IMR-90 (cell line): ENCODE results near the gene RASSF8.

Source experiments
- CEBPB ChIP-seq: IDR thresholded peaks from 2 replicates; pipeline ENCODE4 v1.6.1; 2012; ENCODE audit warnings: low read depth, low read length, improper control_type of control experiment
- CTCF ChIP-seq: conservative IDR thresholded peaks from 2 replicates; pipeline ENCODE4 v1.5.1; 2012; ENCODE audit warnings: mild to moderate bottlenecking, low read depth, low read length, improper control_type of control experiment
- MXI1 ChIP-seq: IDR thresholded peaks from 2 replicates; pipeline ENCODE4 v1.6.1; 2012; ENCODE audit warnings: low read depth, mild to moderate bottlenecking, low read length, moderate library complexity, borderline replicate concordance
- POLR2A ChIP-seq: IDR thresholded peaks from 2 replicates; pipeline ENCODE4 v1.6.1; 2012; ENCODE audit warnings: mild to moderate bottlenecking, low read depth, low read length
- RAD21 ChIP-seq: IDR thresholded peaks from 2 replicates; pipeline ENCODE4 v1.6.1; 2012; ENCODE audit warnings: low read length, improper control_type of control experiment
- RCOR1 ChIP-seq: IDR thresholded peaks from 2 replicates; pipeline ENCODE4 v1.6.1; 2012; ENCODE audit warnings: mild to moderate bottlenecking, low read length, improper control_type of control experiment; ENCODE audit not compliant: insufficient replicate concordance
- RFX5 ChIP-seq: IDR thresholded peaks from 2 replicates; pipeline ENCODE4 v1.8.0; 2012; ENCODE audit warnings: low read depth, mild to moderate bottlenecking, low read length, moderate library complexity

DNA sequence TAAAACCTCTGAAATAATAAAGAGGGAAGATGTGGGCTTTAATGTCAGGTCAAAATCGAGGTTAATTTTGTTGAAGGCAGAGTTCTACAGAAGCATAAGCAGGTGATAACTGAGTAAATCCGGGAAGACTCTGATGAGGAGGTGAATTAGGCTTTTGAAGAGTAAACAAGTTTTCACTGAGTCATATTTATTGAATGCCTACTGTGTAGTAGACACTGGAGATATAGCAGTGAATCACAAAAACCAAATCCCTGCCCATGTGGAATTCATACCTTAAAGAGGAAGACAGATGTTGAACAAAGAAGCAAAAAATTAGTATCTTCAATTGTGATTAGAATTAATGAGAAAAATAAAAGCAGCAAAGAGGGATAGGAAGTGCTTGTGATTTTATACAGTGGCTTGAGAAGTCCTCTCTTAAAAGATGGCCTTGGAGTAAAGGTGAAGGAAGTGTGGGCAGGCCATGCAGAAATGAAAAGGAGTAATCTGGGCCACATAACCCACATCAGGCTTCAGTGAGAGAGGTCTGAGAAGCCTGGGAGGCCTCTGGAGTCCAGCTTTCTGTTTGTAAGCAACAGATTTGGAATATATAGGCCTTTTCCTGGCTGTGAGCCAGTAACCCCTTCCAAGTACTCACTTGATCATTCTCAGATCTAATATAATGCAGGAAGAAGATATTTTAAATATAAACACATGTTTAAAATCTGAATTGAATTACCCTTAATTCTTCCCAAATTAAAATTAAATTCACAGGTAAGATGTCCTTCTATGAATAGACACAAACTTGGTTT, 119.6 kb downstream of the RASSF8 start:
- TF ChIP-seq CTCF (no peak), RAD21 (no peak), RCOR1 (no peak), MXI1 (no peak), POLR2A (no peak), RFX5 (no peak), CEBPB (no peak)
